ENCODE data around the gene IRF6.

Gene IRF6

GRCh38 chr1:209815490-209815889 is 9.5 kb upstream of the IRF6 start:
- TF ChIP-seq CTCF (IDR thresholded peaks at IDR 0.05; ENCODE audit: borderline replicate concordance, insufficient read depth, low read depth, low read length): no peak
- H3K4me3 ChIP-seq (ENCODE audit: low read depth, low read length): no peak overlapping the region

- H3K4me3 ChIP-seq (ENCODE audit: low read depth, low read length): no peak overlapping the region
- no peak for TF ChIP-seq CTCF (IDR thresholded peaks at IDR 0.05; ENCODE audit: borderline replicate concordance, insufficient read depth, low read depth, low read length)
Measured at GRCh38 chr1:209813902-209814301, 8.0 kb upstream of the IRF6 start.

- TF ChIP-seq CTCF (IDR thresholded peaks at IDR 0.05; ENCODE audit: borderline replicate concordance, insufficient read depth, low read depth, low read length): no peak
- no peak overlapping the region for H3K4me3 ChIP-seq (ENCODE audit: low read depth, low read length)
Measured at GRCh38 chr1:209810783-209811182, 4.8 kb upstream of the IRF6 start.

- H3K4me3 ChIP-seq (ENCODE audit: low read depth, low read length): no peak overlapping the region
- no peak for TF ChIP-seq CTCF (IDR thresholded peaks at IDR 0.05; ENCODE audit: borderline replicate concordance, insufficient read depth, low read depth, low read length)
Measured at GRCh38 chr1:209809611-209810010, 3.7 kb upstream of the IRF6 start.

- no peak for TF ChIP-seq CTCF (IDR thresholded peaks at IDR 0.05; ENCODE audit: borderline replicate concordance, insufficient read depth, low read depth, low read length)
- H3K4me3 ChIP-seq (ENCODE audit: low read depth, low read length): no peak overlapping the region
Measured at GRCh38 chr1:209808059-209808581, 2.2 kb upstream of the IRF6 start.

- no peak overlapping the region for H3K4me3 ChIP-seq (ENCODE audit: low read depth, low read length)
- TF ChIP-seq CTCF (IDR thresholded peaks at IDR 0.05; ENCODE audit: borderline replicate concordance, insufficient read depth, low read depth, low read length): no peak
Measured at GRCh38 chr1:209807509-209807908, 1.6 kb upstream of the IRF6 start.

GRCh38 chr1:209805341-209805781 is 581 bp downstream of the IRF6 start:
- no peak overlapping the region for H3K4me3 ChIP-seq (ENCODE audit: low read depth, low read length)

More at GRCh38 chr1:209805341-209805781, 581 bp downstream of the IRF6 start:
- no peak for TF ChIP-seq CTCF (IDR thresholded peaks at IDR 0.05; ENCODE audit: borderline replicate concordance, insufficient read depth, low read depth, low read length)
